Vagina (tissue), 2 donors: ENCODE results near the gene AKAP13.

ENCODE experiments used
- CTCF ChIP-seq, 3 experiments: fragments of 450-650 bp in 2 of 3; fragments of 200-600 bp in 1 of 3; sonication (generic) in 1 of 3; IDR thresholded peaks; one replicate each; pipeline ENCODE4 v1.5.1; 2017 to 2019; ENCODE audit warnings: antibody characterized with exemption in 3 of 3, mild to moderate bottlenecking in 2 of 3, moderate library complexity in 2 of 3
- POLR2A ChIP-seq, 2 donors: fragments of 450-650 bp; IDR thresholded peaks; one replicate each; pipeline ENCODE4 v1.6.1; 2017; ENCODE audit warnings: antibody characterized with exemption in 2 of 2, mild to moderate bottlenecking in 2 of 2, moderate library complexity in 2 of 2

- TF ChIP-seq CTCF (IDR thresholded peaks at IDR 0.05) (no peak), POLR2A (IDR thresholded peaks at IDR 0.05) (no peak)
These were observed 223.8 kb downstream of the AKAP13 start for GRCh38 chr15:85604194-85604593.
